A673 (cell line): ENCODE data around the gene ATPAF2. TPM values are rescaled to one million over a fixed set of nuclear protein-coding genes. Genes with fewer than 3 reads are reported as not detected.

Experiments
- BruUV-seq: library from RNA; stranded (reverse); fragments of 400-500 nt; replicated peaks from 2 replicates; lab custom pipeline; 2021; lab: Mats Ljungman, UMichigan
- CTCF ChIA-PET: fragments of 300-600 bp; sonication (Branson Sonifier 250); formaldehyde crosslinking; loops from one replicate; lab custom pipeline; 2022; ENCODE audit warnings: antibody characterized with exemption; lab: Charles Lee
- POLR2A ChIA-PET: fragments of 300-600 bp; sonication (Branson Sonifier 250); formaldehyde crosslinking; loops from one replicate; lab custom pipeline; 2022; ENCODE audit warnings: antibody characterized with exemption; ENCODE audit not compliant: low non-redundant PET; lab: Charles Lee
- DNase-seq: peaks from one replicate; pipeline ENCODE4 v3.0.0-alpha.2; 2015; ENCODE audit warnings: low spot score
- H3K27ac ChIP-seq: fragments of 200-600 bp; sonication (generic); 2 replicates; pipeline ENCODE4 v1.5.1; 2016; ENCODE audit warnings: mixed run types, low read depth, mild to moderate bottlenecking, mixed read lengths, antibody characterized with exemption, low read length; ENCODE audit not compliant: poor library complexity, severe bottlenecking
- H3K27me3 ChIP-seq: fragments of 200-600 bp; sonication (generic); replicated peaks from 2 replicates; pipeline ENCODE4 v1.6.1; 2017; ENCODE audit warnings: mixed run types, low read depth, mild to moderate bottlenecking, mixed read lengths, antibody characterized with exemption, low read length; ENCODE audit not compliant: insufficient read depth, poor library complexity
- H3K36me3 ChIP-seq: fragments of 200-600 bp; sonication (generic); 2 replicates; pipeline ENCODE4 v1.6.1; 2016; ENCODE audit warnings: mixed run types, mild to moderate bottlenecking, mixed read lengths, antibody characterized with exemption, low read length; ENCODE audit not compliant: insufficient read depth, poor library complexity, severe bottlenecking
- H3K4me1 ChIP-seq: fragments of 200-600 bp; sonication (generic); 2 replicates; pipeline ENCODE4 v1.6.1; 2017; ENCODE audit warnings: mixed run types, mild to moderate bottlenecking, mixed read lengths, antibody characterized with exemption, low read length; ENCODE audit not compliant: insufficient read depth, poor library complexity, severe bottlenecking
- H3K4me3 ChIP-seq: fragments of 200-600 bp; sonication (generic); 2 replicates; pipeline ENCODE4 v1.5.1; 2016; ENCODE audit warnings: low read depth, mixed run types, mild to moderate bottlenecking, mixed read lengths, low read length; ENCODE audit not compliant: poor library complexity, severe bottlenecking
- H3K9me3 ChIP-seq: fragments of 200-600 bp; sonication (generic); 2 replicates; pipeline ENCODE4 v1.6.1; 2016; ENCODE audit warnings: mixed run types, low read depth, mild to moderate bottlenecking, mixed read lengths, antibody characterized with exemption, low read length; ENCODE audit not compliant: poor library complexity, severe bottlenecking
- EZH2 ChIP-seq: fragments of 200-600 bp; sonication (generic); IDR thresholded peaks from 2 replicates; pipeline ENCODE4 v1.6.1; 2017; ENCODE audit warnings: borderline replicate concordance, low read depth, mild to moderate bottlenecking, mixed read lengths, antibody characterized with exemption, low read length; ENCODE audit not compliant: poor library complexity, severe bottlenecking
- intact Hi-C: fragments of 100-400 bp; cut with micrococcal nuclease; formaldehyde crosslinking; loops from one replicate; pipeline ENCODE4 v1.10.0; 2022; ENCODE audit not compliant: unreplicated experiment
- total RNA-seq: library from RNA; stranded (reverse); gene quantifications from 2 replicates; pipeline ENCODE4 v1.2.3, GENCODE V29; 2021
- TF ChIP-seq, protein P1 (sequence below): fragments of 300-800, 200-600 bp; sonication (generic); conservative IDR thresholded peaks from 2 replicates; pipeline ENCODE4 v1.5.1; 2017; ENCODE audit warnings: low read depth, mild to moderate bottlenecking, antibody characterized with exemption, low read length, moderate library complexity, mixed read lengths

ATPAF2 gene
- total RNA-seq, 1 experiment from 2014 or later: 30.5 TPM

DNA sequence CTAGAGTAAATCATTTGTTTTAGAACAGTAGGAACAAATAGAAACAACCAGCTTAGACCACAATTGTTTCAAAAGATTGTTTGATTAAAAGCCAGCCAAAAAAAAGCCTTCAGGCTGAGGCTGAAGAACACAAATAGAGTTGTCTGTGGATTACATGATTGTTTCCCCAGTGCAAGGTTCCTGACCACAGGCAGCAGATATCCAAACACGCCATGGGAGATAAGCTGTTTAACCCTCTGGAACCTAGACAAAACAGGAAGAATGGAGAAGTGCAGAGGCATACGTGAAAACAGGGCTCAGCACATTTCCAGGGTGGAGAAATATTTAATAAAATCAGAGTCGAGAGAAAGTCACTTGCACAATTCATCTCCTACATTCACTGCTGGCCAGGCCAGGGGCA lies 21.0 kb downstream of the ATPAF2 start:
- no peak overlapping the region for H3K27ac ChIP-seq
- no TSS peak for BruUV-seq
- H3K27me3 ChIP-seq: no peaks in the 10 kb centered on the region
- TF ChIP-seq, protein P1, sequence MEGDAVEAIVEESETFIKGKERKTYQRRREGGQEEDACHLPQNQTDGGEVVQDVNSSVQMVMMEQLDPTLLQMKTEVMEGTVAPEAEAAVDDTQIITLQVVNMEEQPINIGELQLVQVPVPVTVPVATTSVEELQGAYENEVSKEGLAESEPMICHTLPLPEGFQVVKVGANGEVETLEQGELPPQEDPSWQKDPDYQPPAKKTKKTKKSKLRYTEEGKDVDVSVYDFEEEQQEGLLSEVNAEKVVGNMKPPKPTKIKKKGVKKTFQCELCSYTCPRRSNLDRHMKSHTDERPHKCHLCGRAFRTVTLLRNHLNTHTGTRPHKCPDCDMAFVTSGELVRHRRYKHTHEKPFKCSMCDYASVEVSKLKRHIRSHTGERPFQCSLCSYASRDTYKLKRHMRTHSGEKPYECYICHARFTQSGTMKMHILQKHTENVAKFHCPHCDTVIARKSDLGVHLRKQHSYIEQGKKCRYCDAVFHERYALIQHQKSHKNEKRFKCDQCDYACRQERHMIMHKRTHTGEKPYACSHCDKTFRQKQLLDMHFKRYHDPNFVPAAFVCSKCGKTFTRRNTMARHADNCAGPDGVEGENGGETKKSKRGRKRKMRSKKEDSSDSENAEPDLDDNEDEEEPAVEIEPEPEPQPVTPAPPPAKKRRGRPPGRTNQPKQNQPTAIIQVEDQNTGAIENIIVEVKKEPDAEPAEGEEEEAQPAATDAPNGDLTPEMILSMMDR: no peak
- TF ChIP-seq EZH2: no peak
- no peak for DNase-seq
- intact Hi-C loops: no loop called here
- ChIA-PET POLR2A (no interaction called here), CTCF (no interaction called here)
- H3K36me3 ChIP-seq: no peaks in the 10 kb centered on the region
- no peaks in the 10 kb centered on the region for H3K9me3 ChIP-seq
- no peaks in the 10 kb centered on the region for H3K4me1 ChIP-seq
- H3K4me3 ChIP-seq: no peak overlapping the region

DNA sequence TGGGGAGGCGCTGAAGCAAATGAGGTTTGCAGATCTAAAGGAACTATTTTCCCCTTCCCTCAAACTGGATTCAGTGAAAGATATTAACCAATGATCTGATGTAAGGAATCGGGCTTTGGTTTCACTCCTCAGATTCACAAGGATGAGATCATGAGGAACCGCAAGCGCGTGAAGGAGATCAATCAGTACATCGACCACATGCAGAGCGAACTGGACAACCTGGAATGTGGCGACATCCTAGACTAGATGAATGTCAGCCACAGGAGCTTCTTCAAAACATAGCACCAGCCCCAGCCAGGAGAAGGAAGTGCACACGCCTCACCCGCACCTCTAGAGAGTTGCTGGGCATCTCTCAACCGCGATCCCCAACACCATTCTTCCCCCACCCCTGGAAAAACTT lies 22.5 kb downstream of the ATPAF2 start:
- H3K9me3 ChIP-seq: no peaks in the 10 kb centered on the region
- H3K4me1 ChIP-seq: no peaks in the 10 kb centered on the region
- no peaks in the 10 kb centered on the region for H3K36me3 ChIP-seq
- ChIA-PET POLR2A (no interaction called here), CTCF (interaction anchor here (0.6 kb wide), 2 partner anchors 103 to 126 kb away, joined by 4 to 5 read pairs; no protein-coding TSS in a partner anchor)
- no peak for DNase-seq
- no peaks in the 10 kb centered on the region for H3K27me3 ChIP-seq
- intact Hi-C loops: no loop called here
- H3K4me3 ChIP-seq: no peak overlapping the region
- BruUV-seq: no TSS peak
- no peak overlapping the region for H3K27ac ChIP-seq
- TF ChIP-seq EZH2: no peak
- TF ChIP-seq, protein P1: no peak

DNA sequence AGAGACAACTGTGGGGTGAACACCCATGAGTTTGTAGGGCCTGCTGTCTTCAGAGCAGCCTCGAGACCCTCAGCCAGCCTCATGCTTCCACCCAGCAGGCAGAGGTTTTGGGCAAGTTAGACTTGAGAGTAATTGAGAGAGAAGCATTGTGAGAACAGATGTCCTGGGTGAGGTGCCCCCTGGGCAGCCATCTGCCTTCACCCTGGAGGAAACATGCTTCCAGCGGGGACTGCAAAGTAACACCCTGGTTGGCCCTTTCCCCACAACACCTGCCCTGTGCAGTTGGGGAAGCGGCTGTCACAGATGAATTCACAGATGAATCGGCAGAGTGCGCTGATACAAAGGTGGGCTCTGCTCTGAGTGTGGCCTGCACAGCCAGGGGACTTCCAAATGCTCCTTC lies 23.4 kb downstream of the ATPAF2 start:
- no peaks in the 10 kb centered on the region for H3K36me3 ChIP-seq
- ChIA-PET CTCF (interaction anchor here (0.6 kb wide), 1 partner anchor 80 kb away, joined by 3 read pairs; no protein-coding TSS in a partner anchor), POLR2A (no interaction called here)
- TF ChIP-seq EZH2: no peak
- TF ChIP-seq, protein P1: no peak
- no TSS peak for BruUV-seq
- DNase-seq: no peak
- intact Hi-C loops: no loop called here
- H3K27me3 ChIP-seq: no peaks in the 10 kb centered on the region
- H3K4me3 ChIP-seq: no peak overlapping the region
- no peaks in the 10 kb centered on the region for H3K9me3 ChIP-seq
- no peaks in the 10 kb centered on the region for H3K4me1 ChIP-seq
- H3K27ac ChIP-seq: no peak overlapping the region
